CD4-positive, alpha-beta T cell treated with Interleukin-17A for 1 hour (primary cell): ENCODE results near the gene PLEKHM3.

ENCODE experiments used
- DNase-seq: peaks from one replicate; pipeline ENCODE4 v3.0.0-alpha.2; 2020

PLEKHM3 gene

DNA sequence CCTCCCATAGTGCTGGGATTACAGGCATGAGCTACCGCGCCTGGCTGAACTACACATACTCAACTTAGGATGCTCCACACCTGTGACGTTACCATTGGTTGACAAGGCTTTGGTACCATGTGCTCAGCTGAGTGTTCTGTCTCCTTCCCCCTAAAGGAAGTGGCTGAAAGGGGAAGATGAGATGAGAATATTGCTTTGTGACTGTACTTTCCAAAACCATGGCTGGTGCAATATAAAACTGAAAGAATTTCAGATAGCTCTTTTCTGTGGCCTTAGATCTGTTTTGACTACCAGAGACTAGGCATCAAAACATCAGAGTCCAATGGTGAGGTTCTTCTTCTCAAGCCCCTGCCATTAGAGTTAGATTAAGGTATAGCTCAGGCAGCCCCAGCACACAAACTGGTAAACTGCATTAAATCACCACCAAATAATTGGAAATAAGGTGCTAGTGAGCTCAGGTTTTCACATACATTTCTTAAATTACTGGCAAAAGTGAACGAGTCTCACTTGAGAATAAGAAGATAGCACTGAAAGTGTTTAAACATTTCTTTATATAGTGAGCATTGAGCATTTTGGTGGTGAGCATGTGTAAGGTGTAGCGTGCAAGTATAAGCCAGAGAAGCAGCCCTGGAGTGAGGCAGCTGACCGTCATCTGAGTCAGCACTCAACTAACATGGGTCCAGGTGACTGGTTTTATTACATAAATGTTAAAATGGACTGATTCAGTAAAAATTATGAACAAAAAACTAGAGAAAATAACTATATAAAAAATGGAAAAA lies 142.1 kb downstream of the PLEKHM3 start:
- no peak for DNase-seq

DNA sequence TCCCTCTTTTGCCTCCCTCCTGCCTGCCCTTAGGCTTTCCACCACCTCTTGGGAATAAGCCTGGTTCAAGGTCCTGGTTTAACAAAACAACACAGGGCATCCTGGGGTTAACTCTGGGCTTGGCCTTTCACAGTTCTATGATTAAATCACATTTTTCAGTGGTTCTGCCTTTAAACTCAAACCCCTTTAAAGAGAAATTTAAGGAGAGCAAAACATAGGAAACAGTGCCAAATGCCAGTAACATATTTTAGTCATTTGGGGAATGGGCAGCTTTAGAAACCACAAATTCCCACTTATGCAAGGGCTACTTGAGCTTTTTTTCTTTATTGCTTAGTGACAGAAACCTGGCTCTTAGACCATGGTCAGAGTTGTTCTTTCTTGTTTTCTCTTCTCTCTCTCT lies 143.4 kb downstream of the PLEKHM3 start:
- DNase-seq, result no peak

DNA sequence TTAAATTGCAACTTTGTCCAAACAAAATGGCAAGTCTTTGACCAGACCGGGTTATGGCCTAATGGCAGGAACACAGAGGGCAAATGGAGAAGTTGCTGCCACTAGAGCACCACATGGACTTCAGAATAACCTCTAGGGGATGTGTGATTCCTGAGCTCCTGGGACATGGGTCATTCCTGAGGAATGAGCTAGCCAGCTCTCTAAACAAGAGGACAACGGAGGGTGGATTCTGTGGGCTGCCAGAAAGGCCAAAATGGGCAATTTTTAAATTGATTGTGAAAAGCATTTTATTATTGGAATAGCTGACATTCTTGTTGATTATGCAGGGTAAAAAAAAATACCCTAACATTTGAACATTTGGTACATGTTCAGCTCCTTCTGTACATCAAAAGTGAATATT lies 145.8 kb downstream of the PLEKHM3 start:
- DNase-seq, result no peak

- no peak for DNase-seq
Observed at GRCh38 chr2:207876842-207877535, 148.3 kb downstream of the PLEKHM3 start.

DNA sequence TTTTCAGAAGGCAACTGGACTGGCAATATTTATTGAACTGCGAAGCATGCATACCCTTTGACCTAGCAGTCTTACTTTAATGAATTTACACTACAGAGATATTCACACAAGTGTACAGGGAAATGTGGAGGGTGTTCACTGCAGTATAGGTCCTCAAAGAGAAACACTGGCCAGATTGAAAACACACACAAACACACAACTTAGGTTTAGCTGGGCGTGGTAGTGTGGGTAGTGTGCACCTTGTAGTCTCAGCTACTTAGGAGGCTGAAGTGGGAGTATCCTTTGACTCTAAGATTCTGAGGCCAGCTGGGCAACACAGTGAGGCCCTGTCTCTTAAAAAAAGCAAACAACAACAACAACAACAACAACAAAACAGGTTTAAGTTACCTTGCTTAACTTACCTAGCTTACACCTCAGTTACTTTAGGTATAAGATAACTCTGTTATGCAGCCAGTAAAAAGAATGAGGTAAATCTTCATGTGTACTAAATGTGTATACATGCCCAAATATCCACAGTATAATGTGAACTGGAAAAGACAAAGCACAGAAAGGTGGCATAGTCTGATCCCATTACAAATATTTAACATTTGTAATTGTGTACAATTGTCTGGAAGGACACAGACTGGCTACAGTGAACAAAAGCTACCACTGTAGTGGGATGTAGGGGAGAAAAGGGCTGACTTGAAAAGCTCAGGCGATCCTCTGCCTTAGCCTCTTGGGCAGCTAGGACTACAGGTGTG lies 149.7 kb downstream of the PLEKHM3 start:
- DNase-seq, result no peak

DNA sequence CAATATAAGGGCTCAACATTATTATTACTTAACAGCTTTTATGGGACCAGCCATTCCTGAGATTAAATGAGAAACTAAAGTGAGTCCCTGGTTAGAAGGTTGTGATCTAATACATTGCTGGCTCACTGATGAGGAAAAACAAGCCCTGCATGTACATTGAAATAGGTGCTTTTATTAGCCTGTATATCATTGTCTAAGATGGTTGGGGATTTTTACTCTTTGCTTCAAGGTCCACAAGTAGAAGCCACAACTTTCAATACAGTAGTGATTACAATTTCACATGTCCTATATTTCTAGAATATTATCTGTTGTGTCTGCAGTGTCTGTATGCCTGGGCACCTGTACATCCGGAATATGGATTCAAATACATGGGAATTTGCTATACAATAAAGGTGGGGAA lies 151.5 kb downstream of the PLEKHM3 start:
- DNase-seq, result no peak

DNA sequence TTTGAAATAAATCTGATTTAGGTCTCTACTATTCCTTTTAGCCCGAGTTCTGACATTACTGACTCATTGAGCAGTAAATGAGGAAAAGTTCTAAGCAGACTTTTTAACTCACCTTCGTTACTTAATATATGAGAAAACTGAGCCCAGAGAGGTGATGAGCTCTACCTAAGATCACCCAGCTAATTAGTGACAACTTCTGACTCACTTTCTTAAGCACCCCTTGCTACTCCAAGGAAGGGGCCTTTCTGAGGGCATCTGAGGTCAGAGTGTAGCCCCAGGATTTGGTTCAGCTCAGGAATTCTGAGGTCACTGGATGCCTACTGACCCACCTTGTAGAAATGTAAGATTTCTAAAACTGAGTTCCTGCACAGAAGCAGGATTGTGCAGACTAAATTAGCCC lies 153.4 kb downstream of the PLEKHM3 start:
- no peak for DNase-seq

GRCh38 chr2:207871506-207871905 lies 153.8 kb downstream of the PLEKHM3 start:
- no peak for DNase-seq

- DNase-seq, result no peak
Observed at GRCh38 chr2:207870814-207871213, 154.5 kb downstream of the PLEKHM3 start.

DNA sequence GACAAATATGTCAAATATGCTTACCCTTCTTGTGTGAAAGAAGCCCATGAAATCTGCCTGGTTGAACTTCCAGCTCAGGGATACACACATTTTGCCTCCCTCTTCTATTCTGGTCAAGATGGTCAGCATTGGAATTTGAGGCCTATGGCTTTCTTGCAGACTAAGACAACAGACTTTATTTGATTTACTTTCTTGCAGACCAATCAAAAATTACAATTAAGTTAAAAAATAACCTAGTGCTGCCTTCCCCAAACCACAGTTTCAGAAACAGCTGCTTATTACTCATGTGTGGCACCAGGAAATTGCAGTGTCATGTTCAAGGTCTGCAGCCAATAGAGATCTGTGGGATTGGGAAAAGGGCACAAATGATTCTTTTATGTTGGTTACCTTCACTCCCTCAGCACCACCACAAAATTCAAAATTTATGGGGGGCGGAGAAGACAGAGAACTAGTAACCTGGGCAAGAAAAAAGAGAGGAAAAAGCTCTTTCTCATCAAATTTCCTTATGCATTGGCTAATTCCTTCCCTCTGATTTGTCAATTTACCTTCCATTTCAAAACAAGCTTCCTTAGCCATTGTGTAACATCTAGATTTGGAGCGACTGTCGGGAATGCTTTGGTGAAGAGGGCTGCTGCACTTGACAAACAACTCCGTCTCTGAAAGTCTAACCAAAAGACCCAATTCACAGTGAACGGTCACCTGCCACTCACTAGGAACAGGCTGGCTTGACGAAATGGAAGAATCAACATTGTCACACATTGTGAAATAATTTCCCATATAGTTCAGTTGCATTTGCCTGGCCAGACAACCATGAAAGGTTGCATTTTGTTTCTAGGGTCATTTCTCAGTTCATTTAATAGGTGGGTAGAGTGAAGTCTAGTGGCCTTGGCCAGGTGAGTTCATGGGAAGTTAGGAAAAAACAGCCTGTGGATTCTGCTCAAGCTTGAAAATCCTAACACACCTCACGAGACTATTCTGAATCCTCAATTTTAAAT lies 155.2 kb downstream of the PLEKHM3 start:
- DNase-seq, result no peak

GRCh38 chr2:207868855-207869596 lies 156.3 kb downstream of the PLEKHM3 start:
- no peak for DNase-seq

DNA sequence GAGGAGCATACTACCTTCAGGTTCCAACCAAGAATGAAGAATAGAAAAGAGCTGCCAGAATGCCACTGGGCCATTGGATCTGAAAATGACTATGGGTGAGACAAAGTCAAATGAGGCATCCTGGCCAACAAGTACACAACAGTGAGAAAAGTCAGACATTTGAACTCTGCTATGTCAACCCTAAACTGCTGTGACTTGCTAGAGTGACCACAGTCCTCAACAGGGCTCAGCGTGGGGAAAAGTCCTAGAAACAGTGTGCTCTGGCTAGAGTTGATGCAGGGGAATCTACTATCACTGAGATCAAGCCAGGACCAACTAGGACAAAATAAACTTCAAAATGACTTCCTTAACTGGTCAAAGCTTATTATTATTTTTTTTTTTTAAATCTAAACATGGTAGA lies 157.4 kb downstream of the PLEKHM3 start:
- no peak for DNase-seq

- no peak for DNase-seq
Observed at GRCh38 chr2:207867056-207867455, 158.3 kb downstream of the PLEKHM3 start.

DNA sequence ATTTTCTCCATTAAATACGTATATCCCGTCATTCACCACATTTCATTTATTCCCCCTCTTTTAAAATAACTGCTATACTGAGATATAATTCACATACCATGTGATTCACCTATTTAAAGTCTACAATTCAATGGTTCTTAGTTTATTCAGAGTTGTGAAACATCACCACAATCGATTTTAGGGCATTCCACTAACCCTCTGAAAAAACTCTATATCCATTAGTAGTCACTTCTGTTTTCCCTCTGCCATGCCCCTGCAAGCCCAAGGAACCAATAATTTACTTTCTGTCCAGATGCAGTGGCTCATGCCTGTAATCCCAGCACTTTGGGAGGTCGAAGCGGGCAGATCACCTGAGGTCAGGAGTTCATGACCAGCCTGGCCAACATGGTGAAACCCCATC lies 160.1 kb downstream of the PLEKHM3 start:
- DNase-seq, result no peak

- DNase-seq, result no peak
Observed at GRCh38 chr2:207863345-207863744, 162.0 kb downstream of the PLEKHM3 start.

- no peak for DNase-seq
Observed at GRCh38 chr2:207861789-207862188, 163.5 kb downstream of the PLEKHM3 start.

DNA sequence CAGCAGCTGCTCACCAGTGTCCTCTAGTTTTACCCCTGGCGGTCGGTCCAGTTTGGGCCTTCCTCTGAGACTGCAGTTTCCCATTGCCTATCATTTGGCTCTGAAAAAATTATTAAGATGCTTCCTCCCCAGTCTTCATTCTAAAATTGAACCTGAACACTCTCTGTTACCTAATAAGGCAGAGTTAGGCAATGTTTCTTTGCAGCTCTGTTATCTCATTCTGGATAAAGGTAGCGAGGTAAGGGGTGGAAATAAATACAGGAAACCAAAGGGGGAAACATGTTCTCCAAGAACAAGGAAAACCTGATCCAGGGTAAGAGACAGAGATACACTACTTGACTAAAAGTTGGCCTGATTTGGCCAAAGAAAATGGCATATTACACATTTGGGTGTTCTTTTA lies 164.6 kb downstream of the PLEKHM3 start:
- no peak for DNase-seq

DNA sequence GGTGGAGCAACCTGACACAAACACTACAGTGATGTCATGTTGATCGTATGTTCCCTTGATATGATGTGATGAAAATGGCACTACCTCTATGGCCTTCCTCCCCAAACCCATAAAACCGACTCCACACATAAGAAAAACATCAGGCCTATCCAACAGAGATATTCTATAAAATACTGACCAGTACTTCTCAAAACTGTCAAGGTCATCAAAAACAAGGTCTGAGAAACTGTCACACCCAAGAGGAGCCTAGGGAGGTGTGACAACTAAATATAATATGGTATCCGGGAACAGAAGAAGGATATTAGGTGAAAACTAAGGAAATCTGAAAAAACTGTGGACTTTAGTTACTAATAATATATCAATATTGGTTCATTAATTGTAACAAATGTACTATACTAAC lies 169.7 kb downstream of the PLEKHM3 start:
- no peak for DNase-seq

DNA sequence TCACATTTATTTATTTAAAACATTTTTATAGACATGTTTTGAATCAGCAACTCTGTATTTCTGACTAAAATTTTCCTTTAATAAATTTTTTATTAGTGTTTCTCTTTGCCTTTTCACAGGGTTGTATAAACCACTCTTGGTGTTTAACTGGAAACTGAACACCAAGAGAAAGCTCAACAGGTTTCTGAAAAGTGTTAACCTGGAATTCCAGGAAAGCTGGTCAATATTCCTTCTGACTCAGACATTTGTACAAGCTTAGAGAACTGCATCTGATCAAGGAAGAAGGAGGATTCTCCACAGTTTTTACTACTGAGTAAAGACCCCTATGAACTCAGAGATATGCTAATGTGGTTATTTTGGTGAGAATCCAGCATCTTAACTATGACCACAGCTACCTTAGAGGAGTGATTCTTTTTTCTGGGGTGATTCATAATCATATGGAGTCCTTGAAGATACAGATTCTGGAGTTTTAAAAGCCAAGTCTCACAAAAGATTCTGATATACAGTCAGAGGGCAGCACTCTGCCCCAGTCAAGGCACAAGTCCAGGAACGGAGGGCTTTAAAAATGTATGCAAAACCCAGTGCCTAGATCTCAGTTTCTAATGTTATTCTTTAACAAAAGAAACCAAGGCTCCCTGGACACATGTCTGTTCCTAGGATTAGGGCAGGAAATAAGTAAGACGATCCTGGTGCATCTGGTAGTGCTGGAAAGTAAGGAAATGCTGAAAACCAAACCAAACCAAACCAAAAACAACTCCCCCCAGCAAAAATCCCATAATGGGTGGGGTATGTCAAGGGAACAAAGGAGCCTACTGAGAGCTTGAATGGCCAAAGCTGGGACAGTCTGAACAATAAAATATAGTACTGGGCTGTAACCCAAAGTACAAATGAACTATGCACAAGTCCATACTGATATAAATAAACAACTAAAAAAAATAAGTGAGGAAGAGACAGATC lies 170.6 kb downstream of the PLEKHM3 start:
- DNase-seq, result no peak

GRCh38 chr2:207852791-207853190 lies 172.5 kb downstream of the PLEKHM3 start:
- DNase-seq, result no peak

DNA sequence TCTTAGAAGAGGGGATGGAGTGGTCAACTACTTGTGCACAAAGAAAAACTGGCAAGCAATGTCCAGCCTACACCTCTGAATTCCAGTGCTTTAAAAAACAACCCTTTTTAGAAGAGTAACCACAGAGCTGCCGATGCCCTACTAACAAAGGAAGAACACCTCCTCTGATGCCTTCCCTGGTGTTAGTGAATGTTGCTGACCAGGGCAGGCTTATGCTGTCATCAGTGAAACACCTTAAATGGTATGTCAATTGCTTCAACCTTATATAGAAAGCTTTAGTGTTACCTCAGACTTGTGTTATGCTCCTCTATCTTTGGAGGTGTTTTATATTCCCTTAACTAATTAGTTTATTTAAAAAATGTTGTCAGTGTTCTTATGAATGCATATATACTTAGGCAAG lies 175.9 kb downstream of the PLEKHM3 start:
- no peak for DNase-seq
